ENCODE results near the gene ODC1.

The ODC1 gene

DNA sequence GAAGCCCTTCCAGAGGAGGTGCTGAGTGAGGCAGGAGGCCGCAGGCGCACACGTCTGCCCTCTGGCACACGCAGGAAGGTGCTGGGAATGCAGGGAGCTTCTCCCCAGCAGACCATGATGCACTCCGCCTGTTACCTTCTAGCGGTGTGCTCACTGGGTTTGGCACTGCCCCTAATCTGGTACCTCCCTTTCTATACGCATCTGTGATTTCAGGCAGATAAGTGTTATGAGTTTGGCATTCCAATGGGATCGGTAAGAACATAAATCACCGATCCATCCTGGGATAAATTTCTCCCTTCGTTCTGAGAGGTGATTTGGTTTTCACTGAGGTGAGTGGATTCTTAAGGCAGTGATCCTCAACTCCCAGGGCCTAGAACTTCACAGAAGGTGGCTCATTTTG is 34.6 kb downstream of the ODC1 start:
- no peak for DNase-seq

DNA sequence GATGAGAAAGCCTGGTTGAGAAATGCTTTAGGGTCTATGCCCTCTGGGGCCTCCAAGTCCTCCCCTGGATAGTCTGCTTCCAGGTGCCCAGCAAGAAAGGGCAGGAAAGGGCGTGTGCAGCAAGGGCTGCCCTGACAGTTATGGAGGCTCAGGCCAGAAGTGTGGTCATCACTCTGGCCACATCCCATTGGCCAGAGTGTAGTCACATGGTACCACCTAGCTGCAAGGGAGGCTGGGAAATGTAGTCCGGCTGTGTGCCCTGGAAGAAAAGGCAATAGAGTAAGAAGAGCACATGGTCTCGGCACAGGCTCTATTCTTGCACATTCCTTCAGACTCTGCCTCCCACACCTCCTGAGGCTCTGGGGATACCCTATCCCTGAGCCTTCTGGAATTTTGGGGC is 35.7 kb downstream of the ODC1 start:
- peak; percentile 53 to 62 for DNase-seq

GRCh38 chr2:10411557-10411956 is 36.6 kb downstream of the ODC1 start:
- DNase-seq, result no peak

DNA sequence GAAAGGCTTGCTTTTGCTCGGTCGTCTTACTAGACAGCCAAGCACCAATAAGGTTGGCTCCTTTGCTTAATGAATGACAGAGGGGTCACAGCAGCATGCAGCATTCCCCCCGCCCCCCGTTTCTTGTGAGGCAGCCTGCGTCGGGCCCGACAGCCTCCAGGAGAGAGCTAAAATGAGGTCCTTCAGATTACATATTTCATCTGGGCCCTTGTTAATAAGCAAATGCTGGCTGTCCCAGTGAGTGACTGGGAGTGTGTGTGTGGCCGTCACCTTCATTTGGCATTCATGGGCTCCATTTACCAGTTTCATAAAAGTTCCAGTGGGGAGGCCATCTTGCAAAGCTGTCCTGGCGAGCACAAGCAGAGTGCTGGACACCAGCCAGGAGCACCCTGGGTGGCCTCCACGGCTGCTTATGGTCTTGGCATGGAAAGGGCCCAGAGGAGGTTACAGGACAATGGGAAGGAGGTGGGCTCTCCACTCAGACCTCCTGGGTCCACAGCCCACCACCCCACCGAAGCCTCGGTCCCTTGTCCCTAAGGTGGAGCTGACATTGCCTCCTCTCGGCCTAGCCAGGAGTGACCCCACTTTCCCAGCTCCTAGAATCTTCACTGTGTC is 37.2 kb downstream of the ODC1 start:
- no peak for DNase-seq

DNA sequence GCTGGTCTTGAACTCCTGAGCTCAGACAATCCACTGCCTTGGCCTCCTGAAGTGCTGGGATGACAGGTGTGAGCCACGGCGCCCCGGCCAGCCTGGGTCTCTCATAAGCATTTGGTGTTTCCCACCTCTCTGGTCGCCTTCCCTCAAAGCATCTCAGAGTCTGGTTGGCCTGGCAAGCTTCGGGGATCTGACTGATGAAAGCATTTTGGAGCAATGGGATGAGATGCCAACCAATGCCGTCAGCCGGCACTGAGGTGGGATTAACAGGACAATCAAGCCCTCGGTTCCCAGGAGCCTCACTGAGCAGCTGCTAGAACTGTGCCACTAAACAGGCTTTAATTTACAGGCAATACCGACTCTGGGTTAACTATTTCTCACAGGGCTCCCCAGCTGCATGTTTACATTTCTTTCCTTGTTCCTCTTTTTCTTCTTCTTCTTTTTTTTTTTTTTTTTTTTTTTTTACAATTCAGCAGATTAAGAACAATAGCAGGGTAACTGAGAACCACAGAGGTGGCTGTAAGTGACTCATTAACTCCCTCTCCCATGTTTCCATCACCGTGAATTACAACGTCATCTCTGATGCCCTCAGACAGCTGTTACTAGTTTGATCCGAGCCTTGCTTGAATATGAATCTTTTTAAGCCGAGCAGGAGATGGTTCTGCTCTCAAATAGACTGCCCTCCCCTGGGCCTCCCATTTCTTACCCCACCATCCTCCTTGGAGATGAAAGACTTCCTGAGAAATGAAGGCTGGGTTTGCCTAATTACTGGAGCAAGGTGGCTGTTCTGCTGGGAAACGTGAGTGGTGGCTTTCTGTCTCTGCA is 37.9 kb downstream of the ODC1 start:
- DNase-seq, result no peak

DNA sequence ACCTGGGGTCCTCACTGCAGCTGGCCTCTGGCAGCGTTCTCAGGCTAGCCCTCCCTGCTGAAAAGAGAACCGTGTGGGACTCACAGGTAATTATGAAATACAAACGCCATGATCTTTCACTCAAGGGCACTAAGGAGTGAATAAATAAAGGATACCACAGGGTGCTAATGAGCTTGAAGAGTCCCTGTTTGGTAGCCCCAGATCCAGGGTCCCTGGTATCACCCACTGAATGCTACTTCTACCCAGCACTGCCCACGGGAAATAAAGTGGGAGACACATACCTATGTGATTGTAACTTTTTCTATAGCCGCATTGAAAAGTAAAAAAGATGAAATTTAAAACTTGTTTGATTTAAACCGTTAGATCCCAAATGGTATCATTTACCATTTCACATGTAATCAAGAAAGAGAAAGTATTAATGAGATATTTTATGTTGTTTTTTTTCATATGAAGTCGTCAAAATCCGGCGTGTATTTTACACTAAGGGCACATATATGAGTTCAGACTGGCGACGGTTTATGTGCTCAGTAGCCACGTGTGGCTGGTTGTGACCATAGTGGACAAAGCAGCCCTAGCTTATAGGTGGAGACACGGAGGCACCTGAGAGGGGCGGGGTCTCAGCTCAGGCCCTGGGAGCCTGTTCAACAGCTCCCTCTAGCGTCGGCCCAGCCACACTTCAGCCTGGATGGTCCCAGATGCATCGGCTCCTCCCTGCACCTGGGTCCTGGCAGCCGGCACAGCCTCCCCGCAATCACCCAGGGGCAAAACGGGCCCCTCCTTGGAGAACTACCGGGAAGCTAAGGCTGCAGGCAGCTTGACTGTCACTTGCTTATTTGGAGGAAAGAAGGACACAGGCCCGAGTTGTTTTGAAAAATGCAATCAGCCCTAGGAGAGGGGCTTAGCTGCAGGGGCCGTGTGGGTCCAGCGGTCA is 39.2 kb downstream of the ODC1 start:
- DNase-seq, result peak; percentile 83 to 90

DNA sequence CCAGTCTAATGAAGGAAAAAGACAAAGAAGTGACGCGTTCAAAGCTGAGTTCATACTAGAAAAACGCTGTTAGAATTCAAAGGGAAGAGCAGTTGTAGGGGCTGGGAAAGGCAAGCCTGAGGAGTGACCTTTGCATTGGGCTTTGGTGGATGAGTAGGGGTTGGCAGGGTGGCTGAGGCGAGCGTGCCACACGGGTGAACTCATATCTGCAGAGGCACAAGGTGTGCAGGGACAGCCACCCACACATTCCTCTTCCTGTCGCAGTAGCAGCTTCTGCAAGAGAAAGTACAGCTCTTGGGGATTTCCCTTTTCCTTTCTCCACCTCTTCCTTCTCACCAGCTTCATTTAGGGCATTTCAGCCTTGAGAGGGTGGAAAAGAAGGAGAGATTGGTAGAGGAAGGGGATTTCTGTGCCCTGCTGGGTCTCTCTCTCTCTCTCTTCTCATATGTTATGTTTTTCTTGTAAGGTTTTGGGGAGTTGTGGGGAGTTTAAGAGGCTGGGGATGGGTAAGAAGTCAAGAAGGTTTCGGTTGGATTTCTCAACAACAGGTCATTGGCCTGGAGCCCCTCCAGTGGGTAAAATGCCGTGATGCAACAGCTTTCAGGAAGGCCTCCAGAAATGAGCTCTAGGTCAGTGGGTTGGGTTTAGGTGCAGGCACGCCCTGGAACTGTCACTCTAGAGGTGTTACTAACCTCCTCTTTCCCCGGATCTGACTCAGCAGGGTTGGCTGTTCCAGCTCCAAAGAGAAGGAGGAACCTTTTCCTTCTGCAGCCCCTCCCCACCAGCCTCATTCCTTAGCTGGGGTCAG is 40.1 kb downstream of the ODC1 start:
- peak; percentile 79 to 81 for DNase-seq

DNA sequence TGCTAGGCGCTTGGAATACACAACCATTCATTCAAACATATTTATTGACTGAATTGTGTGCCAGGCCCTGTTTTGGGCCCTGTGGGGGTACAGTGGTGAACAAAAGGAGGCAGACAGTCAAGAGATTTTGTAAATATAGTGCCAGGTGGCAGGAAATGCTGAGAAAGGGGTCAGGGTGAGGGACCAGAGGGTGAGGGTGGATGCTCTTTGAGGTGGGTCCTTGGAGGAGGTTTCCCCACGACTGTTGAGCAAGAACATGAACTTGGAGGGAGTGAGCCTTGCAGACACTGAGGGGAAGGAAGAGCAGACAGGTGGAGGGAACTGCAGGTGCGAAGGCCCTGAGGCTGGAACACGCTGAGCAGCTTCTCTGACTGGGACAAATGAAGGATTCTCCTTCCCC is 40.7 kb downstream of the ODC1 start:
- DNase-seq, result peak in 1 of 2 experiments; percentile 35

DNA sequence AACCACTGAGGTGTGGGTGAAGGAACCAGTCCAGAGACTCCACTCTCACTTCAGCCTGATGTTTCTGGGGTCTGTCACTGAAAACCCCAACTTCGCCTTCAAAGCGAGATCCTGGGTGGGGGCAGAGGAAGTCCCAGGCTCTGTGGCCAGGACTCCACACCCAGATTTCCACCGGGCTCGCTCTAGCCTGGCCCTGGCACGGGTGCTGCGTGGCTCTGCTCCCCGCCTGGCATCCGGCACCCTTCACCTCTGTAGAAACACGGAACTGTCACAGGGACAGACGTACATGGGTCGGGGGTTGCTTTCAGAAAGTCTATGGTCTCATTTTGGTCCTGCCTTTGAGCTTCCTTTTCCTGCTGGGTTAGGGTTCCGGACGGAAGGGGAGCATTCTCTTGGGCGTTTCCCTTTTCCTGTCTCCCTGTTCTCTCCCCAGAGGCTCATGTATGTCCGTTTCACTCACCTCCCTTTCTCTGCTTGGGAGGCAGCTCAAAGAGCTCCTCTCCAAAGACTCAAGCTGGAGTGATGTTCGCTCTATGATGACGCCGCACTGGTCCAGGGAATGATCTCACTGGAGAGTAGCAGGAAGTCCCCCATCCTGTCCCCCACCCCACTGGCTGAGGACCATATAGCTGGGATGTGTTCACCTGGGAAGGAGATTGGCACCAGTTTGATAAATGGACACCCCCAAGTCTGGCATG is 41.5 kb downstream of the ODC1 start:
- DNase-seq, result no peak

GRCh38 chr2:10406016-10406415 is 42.1 kb downstream of the ODC1 start:
- DNase-seq, result no peak

DNA sequence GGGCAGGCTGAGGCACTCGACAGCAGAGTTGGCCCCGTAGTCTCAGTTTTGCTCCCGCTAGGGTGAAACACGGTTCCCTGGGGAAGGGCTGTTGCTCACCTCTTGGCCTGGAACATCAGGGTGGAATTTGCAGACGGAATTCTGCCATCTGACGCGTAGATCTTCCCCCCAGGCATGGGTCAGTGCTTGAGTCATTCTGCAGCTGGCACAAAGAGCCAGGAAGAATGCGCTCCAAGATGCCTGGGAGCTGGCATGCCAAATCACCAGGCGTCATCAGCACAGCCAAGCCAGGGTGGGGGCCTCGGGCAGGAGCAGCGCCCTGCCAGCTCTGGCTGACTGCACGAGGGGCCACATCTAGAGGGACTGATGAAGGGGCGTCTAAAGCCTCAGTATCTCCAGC is 42.7 kb downstream of the ODC1 start:
- DNase-seq, result no peak

DNA sequence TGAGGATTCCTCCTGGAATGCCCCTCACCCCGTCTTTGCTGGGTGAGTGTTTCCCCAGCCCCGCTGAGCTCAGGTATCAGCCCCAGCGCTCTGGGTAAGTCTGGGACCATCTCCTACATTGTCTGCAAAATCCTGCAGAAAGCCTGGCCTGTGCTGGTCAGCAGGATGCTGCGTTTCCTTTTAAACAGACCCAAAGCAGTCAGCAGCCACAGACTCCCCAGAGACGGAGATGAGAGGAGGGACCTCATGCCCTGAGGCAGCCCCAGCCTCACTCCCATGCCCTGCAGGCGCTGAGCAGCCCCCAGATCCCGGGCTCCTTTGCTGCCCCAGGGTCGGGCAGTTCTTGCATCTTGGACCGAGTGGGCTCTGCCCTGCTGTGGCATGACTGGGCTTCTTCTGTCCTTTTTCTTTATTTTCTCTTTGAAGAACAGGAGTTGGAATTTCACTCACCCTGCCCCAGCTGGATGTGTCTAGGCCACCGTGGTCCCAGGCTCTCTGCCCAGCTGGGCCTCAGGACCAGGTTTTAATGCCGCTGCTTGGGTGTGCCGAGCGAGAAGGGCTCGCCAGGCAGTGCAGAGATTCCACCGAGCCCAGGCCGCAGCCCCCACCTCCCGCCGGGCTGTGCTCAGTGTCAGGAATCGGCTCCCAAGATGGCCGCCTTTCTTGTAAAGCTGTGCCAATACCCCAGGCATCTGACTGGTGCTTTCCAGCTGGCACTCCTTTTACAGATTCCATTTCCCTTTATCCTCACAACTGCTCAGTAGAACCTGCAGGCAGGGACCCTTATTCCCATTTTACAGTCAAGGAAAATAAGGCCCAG is 43.6 kb downstream of the ODC1 start:
- no peak for DNase-seq

DNA sequence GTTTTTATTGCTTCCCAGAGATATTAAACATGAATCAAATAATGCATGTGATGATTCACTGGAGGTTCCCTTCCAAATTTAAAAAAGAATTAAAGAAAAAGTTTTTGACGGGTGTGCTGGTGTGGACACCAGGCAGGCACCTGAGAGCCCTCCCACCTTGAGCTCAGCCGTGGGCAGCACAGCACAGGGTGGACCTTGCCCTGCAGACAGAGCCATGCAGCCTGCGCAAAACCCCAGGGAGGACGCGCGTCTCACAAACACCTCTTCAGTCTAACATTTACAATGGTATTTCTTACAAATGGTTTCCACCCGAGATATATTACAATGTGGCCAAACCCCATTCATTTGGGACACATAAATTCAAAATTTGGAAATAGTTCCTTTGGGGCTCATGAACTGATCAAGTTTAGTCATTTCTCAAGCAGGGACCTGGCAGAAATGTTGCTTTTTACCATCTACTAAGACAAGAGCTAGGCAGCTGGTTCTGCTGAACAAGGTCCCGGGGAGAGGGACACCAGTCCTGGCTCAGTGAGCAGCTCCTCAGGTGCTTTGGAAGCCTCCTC is 45.4 kb downstream of the ODC1 start:
- no peak for DNase-seq

DNA sequence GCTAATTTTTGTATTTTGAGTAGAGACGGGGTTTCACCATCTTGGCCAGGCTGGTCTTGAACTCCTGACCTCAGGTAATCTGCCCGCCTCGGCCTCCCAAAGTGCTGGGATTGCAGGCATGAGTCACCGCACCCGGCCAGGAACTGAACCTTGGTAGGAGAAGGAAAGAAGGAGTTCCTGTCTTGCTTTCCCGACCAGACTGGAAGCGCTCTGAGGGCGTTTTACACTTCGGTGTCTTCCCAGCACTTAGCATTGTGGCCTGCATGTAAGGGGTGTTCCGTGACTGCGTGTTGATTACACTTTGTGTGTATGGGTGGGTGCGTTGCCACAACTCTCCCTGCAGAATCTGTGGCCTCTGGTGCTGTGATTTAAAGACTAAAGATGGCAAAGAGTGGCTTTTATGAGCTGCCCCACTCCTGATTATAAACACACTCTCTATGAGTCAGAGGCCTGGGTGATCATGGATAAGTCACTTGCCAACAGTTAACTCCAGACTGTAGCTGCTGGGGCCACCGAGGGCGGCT is 46.0 kb downstream of the ODC1 start:
- no peak for DNase-seq

GRCh38 chr2:10400978-10401951 is 46.9 kb downstream of the ODC1 start:
- no peak for DNase-seq

GRCh38 chr2:10400568-10400977 is 47.6 kb downstream of the ODC1 start:
- peak; percentile 63 to 73 for DNase-seq

- DNase-seq, result no peak
These were observed 48.1 kb downstream of the ODC1 start for GRCh38 chr2:10400002-10400401.

GRCh38 chr2:10399358-10399757 is 48.8 kb downstream of the ODC1 start:
- no peak for DNase-seq

DNA sequence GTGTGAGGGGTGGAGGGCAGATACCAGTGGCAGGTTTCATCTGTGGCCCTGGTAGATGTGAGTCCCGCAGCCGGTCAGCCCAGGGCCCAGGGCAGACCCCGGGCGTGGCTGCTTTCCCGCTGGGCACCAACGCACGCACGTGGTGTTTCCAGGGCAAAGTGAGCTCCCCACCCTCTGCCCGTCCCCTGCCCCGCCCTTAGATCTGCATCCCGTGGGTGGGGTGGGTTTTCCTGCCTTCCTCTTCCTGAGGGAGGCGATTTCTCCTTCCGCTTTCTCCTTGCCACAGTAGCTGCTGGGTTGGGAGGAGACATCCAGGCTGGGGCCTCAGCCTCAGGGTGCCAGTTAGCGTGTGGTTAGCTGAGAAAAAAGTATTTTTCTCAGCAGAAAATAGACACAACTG is 49.6 kb downstream of the ODC1 start:
- DNase-seq, result no peak
